ENCODE measurements around the gene P2RY12.

- TF ChIP-seq CTCF (conservative IDR thresholded peaks at IDR 0.05 in 1 of 2, IDR thresholded peaks at IDR 0.05 in 1 of 2; ENCODE audit: low read depth in 1 of 2, low read length in 2 of 2) (no peak), EZH2 (IDR thresholded peaks at IDR 0.05; ENCODE audit: low read length, missing control alignments) (no peak)
Measured at GRCh38 chr3:151372063-151372820, 12.3 kb downstream of the P2RY12 start.

Data from fibroblast of lung (primary cell).